DND-41 (cell line): ENCODE measurements around the gene NOS1.

Source experiments
- ATAC-seq: fragments of 200-7000 bp; cut with Tn5 transposase; 3 replicates; pipeline ENCODE4 v1.9.1; 2021; ENCODE audit warnings: low read depth; ENCODE audit not compliant: insufficient read depth
- DNase-seq: peaks from one replicate; pipeline ENCODE4 v3.0.0-alpha.2; 2020
- H2AFZ ChIP-seq: 2 replicates; pipeline ENCODE4 v1.6.0; 2012; ENCODE audit warnings: low read depth, low read length
- H3K27ac ChIP-seq: 2 replicates; pipeline ENCODE4 v1.5.1; 2012; ENCODE audit warnings: low read length, inconsistent platforms
- H3K27me3 ChIP-seq: fragments of 200-600 bp; sonication (generic); 2 replicates; pipeline ENCODE4 v1.6.0; 2012; ENCODE audit warnings: low read length, mild to moderate bottlenecking, inconsistent platforms; ENCODE audit not compliant: insufficient read depth, poor library complexity
- H3K36me3 ChIP-seq: 2 replicates; pipeline ENCODE4 v1.5.1; 2012; ENCODE audit warnings: low read length, inconsistent platforms; ENCODE audit not compliant: insufficient read depth
- H3K4me1 ChIP-seq: 2 replicates; pipeline ENCODE4 v1.5.1; 2012; ENCODE audit warnings: mild to moderate bottlenecking, low read length; ENCODE audit not compliant: insufficient read depth
- H3K4me2 ChIP-seq: 2 replicates; pipeline ENCODE4 v1.6.0; 2012; ENCODE audit warnings: mild to moderate bottlenecking, moderate library complexity, low read length, inconsistent platforms; ENCODE audit not compliant: insufficient read depth
- H3K4me3 ChIP-seq, 2 experiments: fragments of 200-600 bp in 1 of 2; shearing (Covaris generic) in 1 of 2; 2 replicates each; pipeline ENCODE4 v1.5.1; 2012 to 2016; ENCODE audit warnings: inconsistent platforms in 2 of 2, low read length in 2 of 2, mild to moderate bottlenecking in 2 of 2, low read depth in 1 of 2, moderate library complexity in 1 of 2
- H3K79me2 ChIP-seq: 2 replicates; pipeline ENCODE4 v1.6.0; 2012; ENCODE audit warnings: low read length, inconsistent platforms; ENCODE audit not compliant: insufficient read depth
- H3K9ac ChIP-seq: 2 replicates; pipeline ENCODE4 v1.6.0; 2012; ENCODE audit warnings: low read depth, mild to moderate bottlenecking, inconsistent platforms, low read length, moderate library complexity
- H3K9me3 ChIP-seq: 2 replicates; pipeline ENCODE4 v1.5.1; 2012; ENCODE audit warnings: low read length, moderate library complexity, mild to moderate bottlenecking, inconsistent platforms; ENCODE audit not compliant: insufficient read depth, severe bottlenecking
- H4K20me1 ChIP-seq: 2 replicates; pipeline ENCODE4 v1.6.0; 2012; ENCODE audit warnings: low read length; ENCODE audit not compliant: insufficient read depth
- EZH2 ChIP-seq: IDR thresholded peaks from 3 replicates; pipeline ENCODE4 v1.6.1; 2012; ENCODE audit warnings: borderline replicate concordance, low read depth, mild to moderate bottlenecking, moderate library complexity, low read length, inconsistent platforms; ENCODE audit not compliant: severe bottlenecking
- TF ChIP-seq, protein P1 (sequence below): IDR thresholded peaks from 2 replicates; pipeline ENCODE4 v1.5.1; 2012; ENCODE audit warnings: borderline replicate concordance, low read length, moderate library complexity, mild to moderate bottlenecking; ENCODE audit not compliant: poor library complexity, severe bottlenecking; ENCODE audit errors: extremely low read depth

Gene NOS1

DNA sequence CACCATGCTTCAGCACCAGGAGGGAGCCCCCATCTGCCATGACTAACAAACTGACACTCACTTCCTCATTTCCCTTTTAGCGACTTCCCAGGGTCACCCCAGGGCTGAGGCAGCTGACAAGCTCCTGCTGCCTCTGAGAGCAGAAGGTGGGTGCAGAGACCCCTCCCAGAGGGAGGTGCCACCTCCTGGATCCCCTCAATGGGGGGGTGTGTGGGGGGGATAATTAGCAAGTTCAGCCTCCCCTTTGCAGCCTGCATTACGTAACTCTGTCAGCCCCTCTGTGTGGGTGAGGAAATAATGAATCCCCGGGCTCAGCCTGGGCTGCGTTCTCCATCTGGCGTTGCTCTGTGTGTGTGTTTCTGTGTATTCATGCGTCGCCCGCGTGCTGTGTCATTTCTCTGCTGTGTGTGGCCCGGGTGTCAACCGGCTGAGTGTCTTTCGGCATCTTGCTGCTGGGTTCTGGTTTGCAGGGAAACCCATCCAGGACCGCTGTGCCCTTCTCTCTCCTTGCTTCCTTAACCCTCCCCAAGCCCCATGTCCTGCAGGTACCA lies 28.0 kb downstream of the NOS1 start:
- H3K4me3 ChIP-seq, result no peak overlapping the region
- ATAC-seq (no peak), DNase-seq (no peak)
- no peaks in the 10 kb centered on the region for H3K9me3 ChIP-seq
- no peak for TF ChIP-seq EZH2
- TF ChIP-seq, protein P1, sequence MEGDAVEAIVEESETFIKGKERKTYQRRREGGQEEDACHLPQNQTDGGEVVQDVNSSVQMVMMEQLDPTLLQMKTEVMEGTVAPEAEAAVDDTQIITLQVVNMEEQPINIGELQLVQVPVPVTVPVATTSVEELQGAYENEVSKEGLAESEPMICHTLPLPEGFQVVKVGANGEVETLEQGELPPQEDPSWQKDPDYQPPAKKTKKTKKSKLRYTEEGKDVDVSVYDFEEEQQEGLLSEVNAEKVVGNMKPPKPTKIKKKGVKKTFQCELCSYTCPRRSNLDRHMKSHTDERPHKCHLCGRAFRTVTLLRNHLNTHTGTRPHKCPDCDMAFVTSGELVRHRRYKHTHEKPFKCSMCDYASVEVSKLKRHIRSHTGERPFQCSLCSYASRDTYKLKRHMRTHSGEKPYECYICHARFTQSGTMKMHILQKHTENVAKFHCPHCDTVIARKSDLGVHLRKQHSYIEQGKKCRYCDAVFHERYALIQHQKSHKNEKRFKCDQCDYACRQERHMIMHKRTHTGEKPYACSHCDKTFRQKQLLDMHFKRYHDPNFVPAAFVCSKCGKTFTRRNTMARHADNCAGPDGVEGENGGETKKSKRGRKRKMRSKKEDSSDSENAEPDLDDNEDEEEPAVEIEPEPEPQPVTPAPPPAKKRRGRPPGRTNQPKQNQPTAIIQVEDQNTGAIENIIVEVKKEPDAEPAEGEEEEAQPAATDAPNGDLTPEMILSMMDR, result no peak
- H4K20me1 ChIP-seq, result no peaks in the 10 kb centered on the region
- H3K36me3 ChIP-seq, result no peaks in the 10 kb centered on the region
- no peak overlapping the region for H3K9ac ChIP-seq
- no peaks in the 10 kb centered on the region for H3K79me2 ChIP-seq
- no peak overlapping the region for H3K27ac ChIP-seq
- H3K4me1 ChIP-seq, result no peaks in the 10 kb centered on the region
- no peak overlapping the region for H3K4me2 ChIP-seq
- H2AFZ ChIP-seq, result no peak overlapping the region
- H3K27me3 ChIP-seq, result peaks cover 9% of the 10 kb centered on the region

DNA sequence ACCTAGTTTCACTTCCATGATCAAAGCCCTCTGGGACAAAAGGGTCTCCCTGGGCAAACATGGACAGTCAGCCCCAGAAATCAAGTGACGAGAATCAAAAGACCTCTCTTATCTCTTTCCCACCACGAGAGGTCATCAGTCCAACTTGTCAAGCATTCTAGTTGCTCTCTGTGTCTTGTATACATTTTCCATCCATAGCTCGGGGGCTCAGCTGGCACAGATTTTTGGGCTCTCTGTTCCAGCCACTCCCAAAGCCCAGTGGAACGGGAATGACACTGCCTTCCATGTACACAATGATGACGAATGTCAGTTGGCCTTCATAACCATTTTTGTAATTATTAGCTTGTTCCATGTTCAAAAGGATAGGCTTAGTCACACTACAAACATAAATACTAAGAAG lies 29.7 kb downstream of the NOS1 start:
- no peak overlapping the region for H3K27ac ChIP-seq
- no peak for ATAC-seq
- H3K79me2 ChIP-seq, result no peaks in the 10 kb centered on the region
- TF ChIP-seq EZH2, result no peak
- TF ChIP-seq, protein P1, result no peak
- H4K20me1 ChIP-seq, result no peaks in the 10 kb centered on the region
- peaks cover 12% of the 10 kb centered on the region for H3K27me3 ChIP-seq
- no peak overlapping the region for H2AFZ ChIP-seq
- H3K4me1 ChIP-seq, result no peaks in the 10 kb centered on the region
- no peaks in the 10 kb centered on the region for H3K36me3 ChIP-seq
- H3K4me3 ChIP-seq, result no peak overlapping the region
- no peak overlapping the region for H3K4me2 ChIP-seq
- DNase-seq, result no peak
- H3K9me3 ChIP-seq, result no peaks in the 10 kb centered on the region
- H3K9ac ChIP-seq, result no peak overlapping the region

DNA sequence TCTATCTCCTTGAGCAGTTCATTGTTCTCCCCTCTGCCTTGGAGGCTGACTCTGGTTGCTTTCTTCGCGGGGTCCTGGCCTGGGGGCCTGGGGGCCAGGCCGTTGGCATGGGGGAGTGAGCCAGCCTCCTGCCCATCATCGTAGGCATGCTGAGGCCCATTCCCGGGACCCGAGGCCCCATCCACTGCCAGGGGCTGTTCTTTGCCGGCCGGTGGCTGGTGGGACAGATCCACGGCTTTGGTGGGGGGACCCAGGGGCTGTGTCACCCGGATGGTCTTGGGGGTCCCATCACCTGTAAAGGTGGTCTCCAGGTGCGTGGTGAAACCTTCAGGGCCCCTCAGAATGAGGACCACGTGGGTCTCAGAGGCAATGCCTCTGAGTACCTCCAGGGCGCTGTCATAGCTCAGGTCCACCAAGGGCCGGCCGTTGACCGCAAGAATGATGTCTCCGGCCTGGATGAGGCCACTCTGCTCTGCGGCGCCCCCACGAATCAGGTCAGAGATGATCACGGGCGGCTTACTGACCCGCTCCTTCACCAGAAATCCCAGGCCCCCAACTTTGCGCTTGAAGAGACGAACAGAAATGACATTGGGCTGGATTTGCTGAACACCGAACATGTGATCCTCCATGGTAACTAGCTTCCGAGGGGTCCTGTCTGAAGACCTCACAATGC lies 30.8 kb downstream of the NOS1 start:
- DNase-seq, result no peak
- H2AFZ ChIP-seq, result no peak overlapping the region
- H4K20me1 ChIP-seq, result no peaks in the 10 kb centered on the region
- no peak for ATAC-seq
- no peaks in the 10 kb centered on the region for H3K36me3 ChIP-seq
- H3K9ac ChIP-seq, result no peak overlapping the region
- no peaks in the 10 kb centered on the region for H3K4me1 ChIP-seq
- H3K79me2 ChIP-seq, result no peaks in the 10 kb centered on the region
- peaks cover 12% of the 10 kb centered on the region for H3K27me3 ChIP-seq
- TF ChIP-seq, protein P1, result no peak
- no peak for TF ChIP-seq EZH2
- H3K4me2 ChIP-seq, result no peak overlapping the region
- H3K27ac ChIP-seq, result no peak overlapping the region
- no peaks in the 10 kb centered on the region for H3K9me3 ChIP-seq
- H3K4me3 ChIP-seq, result no peak overlapping the region
